Right cardiac atrium (tissue), 5 donors: ENCODE data around the gene SH3GL1. TPM values are rescaled to one million over a fixed set of nuclear protein-coding genes. Genes with fewer than 3 reads are reported as not detected.

Source experiments
- ATAC-seq, 2 donors: fragments of 200-7000 bp; cut with Tn5 transposase; one replicate each; pipeline versions ENCODE4 v1.8.0 to v1.9.1; 2020; ENCODE audit warnings: moderate library complexity in 2 of 2, mild to moderate bottlenecking in 1 of 2
- DNase-seq, 3 donors: peaks; one replicate each; pipeline ENCODE4 v3.0.0-alpha.2; 2020
- H3K27ac ChIP-seq: one replicate; pipeline ENCODE4 v1.5.1; 2013; ENCODE audit warnings: mild to moderate bottlenecking, low read length, control low read depth, moderate library complexity
- H3K27me3 ChIP-seq: one replicate; pipeline ENCODE4 v1.6.1; 2013; ENCODE audit not compliant: control insufficient read depth, insufficient read depth
- H3K4me1 ChIP-seq: one replicate; pipeline ENCODE4 v1.6.1; 2013; ENCODE audit warnings: low read length; ENCODE audit not compliant: control insufficient read depth, insufficient read depth
- H3K4me3 ChIP-seq: one replicate; pipeline ENCODE4 v1.5.1; 2013; ENCODE audit warnings: low read length, control low read depth
- H3K9me3 ChIP-seq: one replicate; pipeline ENCODE4 v1.6.1; 2013; ENCODE audit warnings: low read length; ENCODE audit not compliant: control insufficient read depth
- WGBS: extraction: QIAGEN DNeasy Blood & Tissue Kit; methylation state at CpG from one replicate; pipeline ENCODE4 v1.1.7; 2013; 5-methylcytosine and 5-hydroxymethylcytosine counted together
- intact Hi-C, 4 donors: fragments of 100-400 bp; cut with DNase I; formaldehyde crosslinking; loops; one replicate each; pipeline versions ENCODE4 v1.11.0 to v1.14.0; 2022 to 2023
- polyA plus RNA-seq: library from polyadenylated mRNA; stranded (reverse); fragments of 200-250 nt; gene quantifications from one replicate; pipeline ENCODE4 v1.2.3, GENCODE V29; 2013
- total RNA-seq, 4 donors: library from RNA; stranded (reverse); fragmentation: NEBNext Ultra II Directional; extraction: Animal tissue kit (Norgen Biotek cat#: 25700); gene quantifications; one replicate each; pipeline ENCODE4 v1.2.1, GENCODE V29; 2021
- donor health status: healthy with polysubstance abuse.
- donor health status: DM: no; HTN: yes; CAD: no.
- donor health status: DM: no; HTN: no; CAD: no.
- donor health status: DM: no; HTN: yes; CAD: no; lungs with severe emphysema.
- donor health status: DM: yes; HTN: yes; CAD: no.

SH3GL1 gene
- total and polyA plus RNA-seq, 5 donors: 26.3 to 40.3 (median 30.3) TPM

GRCh38 chr19:4367336-4367723 is 33.0 kb downstream of the SH3GL1 start:
- DNase-seq (peak in 1 of 3 donors; percentile 33), ATAC-seq (no peak)
- no peaks in the 10 kb centered on the region for H3K9me3 ChIP-seq
- H3K27me3 ChIP-seq: no peaks in the 10 kb centered on the region
- H3K4me1 ChIP-seq: peaks cover 12% of the 10 kb centered on the region
- intact Hi-C loops: no loop called here
- 81% methylated on average over 10 of the region's 10 CpGs for WGBS
- no peak overlapping the region for H3K4me3 ChIP-seq
- H3K27ac ChIP-seq: no peak overlapping the region

GRCh38 chr19:4366666-4367335 is 33.5 kb downstream of the SH3GL1 start:
- no peak for ATAC-seq
- peak in 1 of 3 donors; percentile 50 for DNase-seq
- Histone ChIP-seq H3K4me1 (peaks cover 12% of the 10 kb centered on the region), H3K9me3 (no peaks in the 10 kb centered on the region), H3K27ac (no peak overlapping the region), H3K27me3 (no peaks in the 10 kb centered on the region), H3K4me3 (no peak overlapping the region)
- intact Hi-C loops: no loop called here
- WGBS: 82% methylated on average over 16 of the region's 16 CpGs

- no peak overlapping the region for H3K4me3 ChIP-seq
- H3K4me1 ChIP-seq: peaks cover 9% of the 10 kb centered on the region
- WGBS: 91% methylated on average over 19 of the region's 19 CpGs
- H3K27ac ChIP-seq: no peak overlapping the region
- intact Hi-C loops: no loop called here
- no peaks in the 10 kb centered on the region for H3K27me3 ChIP-seq
- ATAC-seq (no peak), DNase-seq (peak in 1 of 3 donors; percentile 57)
- H3K9me3 ChIP-seq: no peaks in the 10 kb centered on the region
Observed at GRCh38 chr19:4365791-4366665, 34.3 kb downstream of the SH3GL1 start.

GRCh38 chr19:4365341-4365740 is 35.0 kb downstream of the SH3GL1 start:
- Histone ChIP-seq H3K9me3 (no peaks in the 10 kb centered on the region), H3K4me1 (peaks cover 6% of the 10 kb centered on the region), H3K27ac (no peak overlapping the region), H3K4me3 (no peak overlapping the region), H3K27me3 (no peaks in the 10 kb centered on the region)
- ATAC-seq (no peak), DNase-seq (peak in 1 of 3 donors; percentile 67)
- intact Hi-C loops: no loop called here
- 81% methylated on average over 16 of the region's 16 CpGs for WGBS

GRCh38 chr19:4363571-4364304 is 36.6 kb downstream of the SH3GL1 start:
- H3K4me1 ChIP-seq: peaks cover 5% of the 10 kb centered on the region
- 91% methylated on average over 26 of the region's 26 CpGs for WGBS
- H3K27me3 ChIP-seq: no peaks in the 10 kb centered on the region
- intact Hi-C loops: no loop called here
- ATAC-seq (no peak), DNase-seq (peak in 1 of 3 donors; percentile 63)
- no peak overlapping the region for H3K27ac ChIP-seq
- H3K4me3 ChIP-seq: no peak overlapping the region
- no peaks in the 10 kb centered on the region for H3K9me3 ChIP-seq

GRCh38 chr19:4362831-4363545 is 37.4 kb downstream of the SH3GL1 start:
- ATAC-seq (no peak), DNase-seq (peak in 1 of 3 donors; percentile 61)
- H3K9me3 ChIP-seq: no peaks in the 10 kb centered on the region
- intact Hi-C loops: no loop called here
- 84% methylated on average over 22 of the region's 22 CpGs for WGBS
- H3K27ac ChIP-seq: no peak overlapping the region
- peaks cover 2% of the 10 kb centered on the region for H3K4me1 ChIP-seq
- no peak overlapping the region for H3K4me3 ChIP-seq
- H3K27me3 ChIP-seq: no peaks in the 10 kb centered on the region

GRCh38 chr19:4362101-4362828 is 38.1 kb downstream of the SH3GL1 start:
- Histone ChIP-seq H3K27ac (no peak overlapping the region), H3K4me1 (no peaks in the 10 kb centered on the region), H3K4me3 (no peak overlapping the region), H3K27me3 (no peaks in the 10 kb centered on the region), H3K9me3 (no peaks in the 10 kb centered on the region)
- intact Hi-C loops: no loop called here
- WGBS: 84% methylated on average over 32 of the region's 32 CpGs
- DNase-seq (peak in 1 of 3 donors; percentile 33), ATAC-seq (no peak)

GRCh38 chr19:4361152-4362046 is 38.9 kb downstream of the SH3GL1 start:
- WGBS: 86% methylated on average over 50 of the region's 50 CpGs
- Histone ChIP-seq H3K27ac (no peak overlapping the region), H3K27me3 (no peaks in the 10 kb centered on the region), H3K4me1 (no peaks in the 10 kb centered on the region), H3K4me3 (no peak overlapping the region), H3K9me3 (no peaks in the 10 kb centered on the region)
- intact Hi-C loops: no loop called here
- ATAC-seq (no peak), DNase-seq (peak in 2 of 3 donors; percentile 47 to 63)

GRCh38 chr19:4360641-4361151 is 39.7 kb downstream of the SH3GL1 start:
- no peaks in the 10 kb centered on the region for H3K4me1 ChIP-seq
- no peak for ATAC-seq
- H3K9me3 ChIP-seq: no peaks in the 10 kb centered on the region
- no peak overlapping the region for H3K27ac ChIP-seq
- H3K4me3 ChIP-seq: no peak overlapping the region
- WGBS: 69% methylated on average over 12 of the region's 12 CpGs
- DNase-seq: peak in 2 of 3 donors; percentile 57 to 66
- intact Hi-C loops: no loop called here
- H3K27me3 ChIP-seq: no peaks in the 10 kb centered on the region
